KOPT-K1 (cell line): ENCODE measurements around the gene ATP13A1.
A peak's percentile ranks its signal among the peaks of the same experiment; 100 is the strongest.
"Not testable (repeated sequence)": the region's sequence is repeated elsewhere in the genome, so short reads cannot be mapped to it uniquely, and the experiment has no call there.

Experiments
- H3K27ac ChIP-seq: fragments of 200-600 bp; sonication (generic); 2 replicates; pipeline ENCODE4 v1.5.1; 2016; ENCODE audit warnings: antibody characterized with exemption, mild to moderate bottlenecking, low read depth, low read length; ENCODE audit not compliant: poor library complexity, severe bottlenecking
- H3K36me3 ChIP-seq: fragments of 200-600 bp; sonication (generic); 2 replicates; pipeline ENCODE4 v1.5.1; 2017; ENCODE audit warnings: antibody characterized with exemption, mild to moderate bottlenecking, low read length, moderate library complexity; ENCODE audit not compliant: insufficient read depth
- H3K9me3 ChIP-seq: fragments of 200-600 bp; sonication (generic); 2 replicates; pipeline ENCODE4 v1.5.1; 2017; ENCODE audit warnings: antibody characterized with exemption, low read length, mild to moderate bottlenecking; ENCODE audit not compliant: insufficient read depth, poor library complexity, severe bottlenecking

The ATP13A1 gene

GRCh38 chr19:19624032-19624570, 39.4 kb downstream of the ATP13A1 start:
- H3K27ac ChIP-seq: no peak overlapping the region
- H3K9me3 ChIP-seq: no peaks in the 10 kb centered on the region
- peaks cover 10% of the 10 kb centered on the region for H3K36me3 ChIP-seq

GRCh38 chr19:19623383-19623782, 40.1 kb downstream of the ATP13A1 start:
- peaks cover 10% of the 10 kb centered on the region for H3K36me3 ChIP-seq
- H3K9me3 ChIP-seq: no peaks in the 10 kb centered on the region
- H3K27ac ChIP-seq: no peak overlapping the region

GRCh38 chr19:19619849-19620210, 43.6 kb downstream of the ATP13A1 start:
- Histone ChIP-seq H3K27ac (no peak overlapping the region), H3K9me3 (no peaks in the 10 kb centered on the region), H3K36me3 (peaks cover 10% of the 10 kb centered on the region)

- Histone ChIP-seq H3K9me3 (no peaks in the 10 kb centered on the region), H3K36me3 (peaks cover 9% of the 10 kb centered on the region), H3K27ac (no peak overlapping the region)
These were observed 44.2 kb downstream of the ATP13A1 start for GRCh38 chr19:19619181-19619848.

- no peaks in the 10 kb centered on the region for H3K9me3 ChIP-seq
- peak within 1 kb of the TSS; percentile 74 for H3K27ac ChIP-seq
- no peaks in the 10 kb centered on the region; the same call in 1 of the 2 replicates for H3K36me3 ChIP-seq
These were observed 45.0 kb downstream of the ATP13A1 start, which contains the start of gene PBX4 for GRCh38 chr19:19618219-19619051. TSS of gene PBX4 (minus strand) at chr19:19618687. CDS start at chr19:19618629, 58 bp downstream.

- no peak overlapping the region for H3K27ac ChIP-seq
- no peaks in the 10 kb centered on the region for H3K36me3 ChIP-seq
- H3K9me3 ChIP-seq: no peaks in the 10 kb centered on the region
These were observed 48.4 kb downstream of the ATP13A1 start for GRCh38 chr19:19615086-19615485.

- Histone ChIP-seq H3K27ac (no peak overlapping the region), H3K36me3 (no peaks in the 10 kb centered on the region; the same call in 1 of the 2 replicates), H3K9me3 (no peaks in the 10 kb centered on the region)
These were observed 50.0 kb downstream of the ATP13A1 start for GRCh38 chr19:19613506-19613905.

- no peak overlapping the region for H3K27ac ChIP-seq
These were observed 52.9 kb downstream of the ATP13A1 start for GRCh38 chr19:19610376-19611202.

GRCh38 chr19:19606686-19607085, 56.8 kb downstream of the ATP13A1 start:
- peak overlapping the region; percentile 72 for H3K27ac ChIP-seq
- not testable (repeated sequence) for H3K36me3 ChIP-seq, H3K9me3 ChIP-seq

More at GRCh38 chr19:19610376-19611202, 52.9 kb downstream of the ATP13A1 start:
- Histone ChIP-seq H3K36me3 (no peaks in the 10 kb centered on the region; the same call in 1 of the 2 replicates), H3K9me3 (no peaks in the 10 kb centered on the region)

- Histone ChIP-seq H3K27ac (peak overlapping the region; percentile 72), H3K36me3 (no peaks in the 10 kb centered on the region; the same call in 1 of the 2 replicates), H3K9me3 (no peaks in the 10 kb centered on the region)
These were observed 57.5 kb downstream of the ATP13A1 start for GRCh38 chr19:19606021-19606420.

GRCh38 chr19:19602713-19603324, 60.7 kb downstream of the ATP13A1 start:
- Histone ChIP-seq H3K9me3 (no peaks in the 10 kb centered on the region), H3K27ac (peak overlapping the region; percentile 60), H3K36me3 (0 out of 2 replicates have a peak, but pooled peaks cover under 1% of the 10 kb centered on the region)

- peak overlapping the region; percentile 60 for H3K27ac ChIP-seq
- 0 out of 2 replicates have a peak, but pooled peaks cover 6% of the 10 kb centered on the region for H3K36me3 ChIP-seq
- no peaks in the 10 kb centered on the region for H3K9me3 ChIP-seq
These were observed 61.3 kb downstream of the ATP13A1 start for GRCh38 chr19:19602136-19602712.

GRCh38 chr19:19600793-19601330, 62.6 kb downstream of the ATP13A1 start:
- Histone ChIP-seq H3K9me3 (no peaks in the 10 kb centered on the region), H3K27ac (peak overlapping the region; percentile 60), H3K36me3 (peaks cover 12% of the 10 kb centered on the region; the same call in 1 of the 2 replicates)
